Gastrocnemius medialis (tissue), 4 donors: ENCODE measurements around the gene SHQ1.

Source experiments
- CTCF ChIP-seq, 5 experiments: fragments of 450-650 bp in 3 of 5; fragments of 200-600 bp in 2 of 5; sonication (generic) in 2 of 5; IDR thresholded peaks in 4 of 5; conservative IDR thresholded peaks in 1 of 5; 1 replicate in 4 of 5; 2 replicates in 1 of 5; pipeline ENCODE4 v1.5.1; 2016 to 2019; ENCODE audit warnings: antibody characterized with exemption in 5 of 5, mild to moderate bottlenecking in 3 of 5, moderate library complexity in 3 of 5
- POLR2A ChIP-seq, 2 donors: fragments of 450-650 bp; IDR thresholded peaks; one replicate each; pipeline ENCODE4 v1.6.1; 2017; ENCODE audit warnings: antibody characterized with exemption in 2 of 2, mild to moderate bottlenecking in 2 of 2, moderate library complexity in 2 of 2

GRCh38 chr3:72750405-72750965, 97.8 kb downstream of the SHQ1 start:
- TF ChIP-seq CTCF (IDR thresholded peaks at IDR 0.05 in 4 of 5, conservative IDR thresholded peaks at IDR 0.05 in 1 of 5) = no peak
- TF ChIP-seq POLR2A (IDR thresholded peaks at IDR 0.05) = no peak
